B cell (primary cell): Measurements from ENCODE around the gene PSME1. TPM values are rescaled to one million over a fixed set of nuclear protein-coding genes. Genes with fewer than 3 reads are reported as not detected.

Source experiments
- ATAC-seq: fragments of 200-7000 bp; cut with Tn5 transposase; one replicate; pipeline ENCODE4 v1.10.0; 2021; ENCODE audit warnings: low read depth, mild to moderate bottlenecking, moderate number of reproducible peaks, moderate library complexity
- CTCF ChIA-PET: fragments of 350-600 bp; sonication (Branson Sonifier 250); formaldehyde crosslinking; loops from one replicate; lab custom pipeline; 2021; ENCODE audit warnings: antibody characterized with exemption, inconsistent platforms; lab: Charles Lee
- POLR2A ChIA-PET: fragments of 350-600 bp; sonication (Branson Sonifier 250); formaldehyde crosslinking; loops from one replicate; lab custom pipeline; 2021; ENCODE audit warnings: antibody characterized with exemption; lab: Charles Lee
- DNase-seq: peaks from one replicate; pipeline ENCODE4 v3.0.0; 2013
- H2AFZ ChIP-seq: 2 replicates; pipeline ENCODE4 v1.6.1; 2012; ENCODE audit warnings: mild to moderate bottlenecking, low read depth, low read length; ENCODE audit not compliant: insufficient read depth, poor library complexity, severe bottlenecking
- H3K27ac ChIP-seq, 2 donors: 1 replicate in 1 of 2; 2 replicates in 1 of 2; pipeline ENCODE4 v1.5.1; 2012 to 2013; ENCODE audit warnings: low read length in 2 of 2, mild to moderate bottlenecking in 2 of 2, moderate library complexity in 1 of 2
- H3K27me3 ChIP-seq, 4 experiments: fragments of 200-600 bp in 1 of 4; sonication (generic) in 1 of 4; replicated peaks in 1 of 4; 1 replicate in 2 of 4; 2 replicates in 2 of 4; pipeline versions ENCODE4 v1.6.1 to v1.7.0; 2013 to 2016; ENCODE audit warnings: low read length in 3 of 4, mild to moderate bottlenecking in 2 of 4, mixed read lengths in 1 of 4, moderate library complexity in 1 of 4; ENCODE audit not compliant: insufficient read depth in 4 of 4, control insufficient read depth in 3 of 4; ENCODE audit errors: control extremely low read depth in 1 of 4
- H3K36me3 ChIP-seq, 2 experiments: replicated peaks in 1 of 2; 1 replicate in 1 of 2; 2 replicates in 1 of 2; pipeline versions ENCODE4 v1.6.1 to v1.7.1; 2013; ENCODE audit warnings: low read length in 1 of 2; ENCODE audit not compliant: insufficient read depth in 2 of 2, control insufficient read depth in 1 of 2; ENCODE audit errors: control extremely low read depth in 1 of 2, extremely low read depth in 1 of 2
- H3K4me1 ChIP-seq, 2 donors: fragments of 200-600 bp in 1 of 2; sonication (generic) in 1 of 2; 1 replicate in 1 of 2; 2 replicates in 1 of 2; pipeline versions ENCODE4 v1.5.1 to v1.6.1; 2013 to 2017; ENCODE audit warnings: low read length in 2 of 2; ENCODE audit not compliant: control insufficient read depth in 2 of 2, insufficient read depth in 2 of 2
- H3K4me2 ChIP-seq: replicated peaks from 2 replicates; pipeline ENCODE3; 2012; ENCODE audit warnings: mild to moderate bottlenecking, low read depth, low read length; ENCODE audit not compliant: poor library complexity, severe bottlenecking
- H3K4me3 ChIP-seq, 5 experiments: fragments of 200-600 bp in 1 of 5; sonication (generic) in 1 of 5; 1 replicate in 3 of 5; 2 replicates in 2 of 5; pipeline versions ENCODE4 v1.5.1 to v1.7.0; 2011 to 2016; ENCODE audit warnings: low read length in 4 of 5, mild to moderate bottlenecking in 4 of 5, low read depth in 2 of 5, control low read depth in 1 of 5, moderate library complexity in 1 of 5; ENCODE audit not compliant: insufficient read depth in 1 of 5; ENCODE audit errors: control extremely low read depth in 1 of 5, extremely low read depth in 1 of 5
- H3K79me2 ChIP-seq: fragments of 200-600 bp; sonication (generic); one replicate; pipeline ENCODE4 v1.6.0; 2016; ENCODE audit warnings: low read length; ENCODE audit not compliant: control insufficient read depth, insufficient read depth
- H3K9ac ChIP-seq: fragments of 200-600 bp; sonication (generic); 2 replicates; pipeline ENCODE4 v1.6.1; 2017; ENCODE audit warnings: mild to moderate bottlenecking, low read length, moderate library complexity
- H3K9me3 ChIP-seq, 3 donors: one replicate each; pipeline versions ENCODE4 v1.6.1 to v1.7.1; 2013; ENCODE audit warnings: low read length in 2 of 3; ENCODE audit not compliant: control insufficient read depth in 2 of 3, insufficient read depth in 1 of 3; ENCODE audit errors: control extremely low read depth in 1 of 3
- H4K20me1 ChIP-seq: 2 replicates; pipeline ENCODE4 v1.6.0; 2012; ENCODE audit warnings: mild to moderate bottlenecking, low read length; ENCODE audit not compliant: insufficient read depth, control insufficient read depth, poor library complexity, severe bottlenecking
- H3K27ac Mint-ChIP-seq: one replicate; pipeline ENCODE4 v1.8.0; 2021; ENCODE audit warnings: mixed read lengths
- H3K27me3 Mint-ChIP-seq: one replicate; pipeline ENCODE4 v1.8.0; 2021; ENCODE audit warnings: mixed read lengths
- H3K4me1 Mint-ChIP-seq: one replicate; pipeline ENCODE4 v1.8.0; 2021; ENCODE audit warnings: mixed read lengths
- H3K4me3 Mint-ChIP-seq: one replicate; pipeline ENCODE4 v1.8.0; 2021; ENCODE audit warnings: mixed read lengths
- H3K9me3 Mint-ChIP-seq: one replicate; pipeline ENCODE4 v1.8.0; 2022; ENCODE audit warnings: mixed read lengths; ENCODE audit not compliant: insufficient read depth
- CTCF ChIP-seq: fragments of 200-600 bp; IDR thresholded peaks from one replicate; pipeline ENCODE4 v1.8.0; 2022; ENCODE audit warnings: antibody characterized with exemption, mild to moderate bottlenecking
- EZH2 ChIP-seq: IDR thresholded peaks from 2 replicates; pipeline ENCODE4 v1.6.1; 2012; ENCODE audit warnings: borderline replicate concordance, low read depth, mild to moderate bottlenecking, moderate library complexity, low read length; ENCODE audit not compliant: insufficient read depth, poor library complexity, severe bottlenecking
- WGBS: methylation state at CpG from one replicate; pipeline ENCODE4 v1.1.5; 2013; ENCODE audit warnings: missing lambda C conversion rate; ENCODE audit not compliant: insufficient coverage; 5-methylcytosine and 5-hydroxymethylcytosine counted together
- intact Hi-C: fragments of 100-400 bp; cut with micrococcal nuclease; formaldehyde crosslinking; loops from one replicate; pipeline ENCODE4 v1.10.0; 2022
- polyA plus RNA-seq: library from polyadenylated mRNA; depleted of rRNA; stranded (reverse); fragments of >200 nt; gene quantifications from 2 replicates; pipeline ENCODE4 v1.2.3, GENCODE V29; 2012
- total RNA-seq, 2 donors: library from RNA; stranded (reverse); fragments of 120-200 nt in 1 of 2; gene quantifications; 1 replicate in 1 of 2; 2 replicates in 1 of 2; pipeline versions ENCODE4 v1.2.3 to v1.2.4, GENCODE V29; 2013 to 2022

PSME1 gene
- total and polyA plus RNA-seq, 2 donors (not counting 1 experiment from before 2014, with no cell fraction given), result 237 to 257 TPM

- Mint-ChIP-seq H3K4me3 (peak overlapping the region; percentile 93), H3K27ac (peak overlapping the region; percentile 100), H3K4me1 (peaks cover 26% of the 10 kb centered on the region), H3K27me3 (no peaks in the 10 kb centered on the region), H3K9me3 (no peaks in the 10 kb centered on the region)
- peak overlapping the region; percentile 82 for H2AFZ ChIP-seq
- ChIA-PET POLR2A (interaction anchor here (0.9 to 2.9 kb wide), 13 partner anchors 10 to 174 kb away, joined by 3 to 49 read pairs (median 15); partner anchors contain the start of genes EMC9, IRF9, MDP1 and PCK2), CTCF (interaction anchor here (0.8 to 4.1 kb wide), 19 partner anchors 8 to 195 kb away, joined by 3 to 37 read pairs (median 5); partner anchors contain the start of genes CARMIL3, CIDEB, EMC9 and IRF9)
- H3K4me3 ChIP-seq, result peak overlapping the region; percentile 88 to 99 (median 97)
- intact Hi-C loops, result loop anchor here (1.0 to 10.0 kb wide), 6 partner anchors 56 to 561 kb away; partner anchors contain the start of genes GMPR2, NEDD8, SDR39U1 and THTPA
- no peaks in the 10 kb centered on the region for H3K27me3 ChIP-seq
- peaks cover 13% of the 10 kb centered on the region for H4K20me1 ChIP-seq
- peaks cover under 1 to 37% of the 10 kb centered on the region in 2 experiments for H3K36me3 ChIP-seq
- TF ChIP-seq EZH2 (no peak), CTCF (no peak)
- H3K9ac ChIP-seq, result peak overlapping the region; percentile 98
- ATAC-seq, result no peak
- H3K79me2 ChIP-seq, result peaks cover 37% of the 10 kb centered on the region
- 4% methylated on average over 12 of the region's 14 CpGs for WGBS
- DNase-seq, result no peak
- H3K27ac ChIP-seq, result peak overlapping the region; percentile 99 to 100
- no peaks in the 10 kb centered on the region for H3K9me3 ChIP-seq
- H3K4me1 ChIP-seq, result peaks cover 17 to 25% of the 10 kb centered on the region in 2 donors
- H3K4me2 ChIP-seq, result peak overlapping the region; percentile 95
Observed at GRCh38 chr14:24115422-24116127, 20.4 kb upstream of the PSME1 start.
